Adrenal gland (tissue), 5 donors: ENCODE measurements around the gene C4BPB.

Source experiments
- POLR2A ChIP-seq, 2 donors: fragments of 450-650 bp; IDR thresholded peaks; one replicate each; pipeline ENCODE4 v1.6.1; 2017; ENCODE audit warnings: antibody characterized with exemption in 2 of 2, mild to moderate bottlenecking in 2 of 2, moderate library complexity in 1 of 2
- TF ChIP-seq, protein P1 (sequence below), 6 experiments: fragments of 450-650 bp in 4 of 6; fragments of 200-600 bp in 2 of 6; sonication (generic) in 1 of 6; IDR thresholded peaks; 1 replicate in 5 of 6; 2 replicates in 1 of 6; pipeline versions ENCODE4 v1.5.1 to v1.8.0; 2016 to 2021; ENCODE audit warnings: antibody characterized with exemption in 6 of 6, mild to moderate bottlenecking in 2 of 6, moderate library complexity in 1 of 6
- donor health status: DM: no; HTN: no; CAD: no.

GRCh38 chr1:207124389-207124788 lies 35.7 kb downstream of the C4BPB start:
- TF ChIP-seq, protein P1, sequence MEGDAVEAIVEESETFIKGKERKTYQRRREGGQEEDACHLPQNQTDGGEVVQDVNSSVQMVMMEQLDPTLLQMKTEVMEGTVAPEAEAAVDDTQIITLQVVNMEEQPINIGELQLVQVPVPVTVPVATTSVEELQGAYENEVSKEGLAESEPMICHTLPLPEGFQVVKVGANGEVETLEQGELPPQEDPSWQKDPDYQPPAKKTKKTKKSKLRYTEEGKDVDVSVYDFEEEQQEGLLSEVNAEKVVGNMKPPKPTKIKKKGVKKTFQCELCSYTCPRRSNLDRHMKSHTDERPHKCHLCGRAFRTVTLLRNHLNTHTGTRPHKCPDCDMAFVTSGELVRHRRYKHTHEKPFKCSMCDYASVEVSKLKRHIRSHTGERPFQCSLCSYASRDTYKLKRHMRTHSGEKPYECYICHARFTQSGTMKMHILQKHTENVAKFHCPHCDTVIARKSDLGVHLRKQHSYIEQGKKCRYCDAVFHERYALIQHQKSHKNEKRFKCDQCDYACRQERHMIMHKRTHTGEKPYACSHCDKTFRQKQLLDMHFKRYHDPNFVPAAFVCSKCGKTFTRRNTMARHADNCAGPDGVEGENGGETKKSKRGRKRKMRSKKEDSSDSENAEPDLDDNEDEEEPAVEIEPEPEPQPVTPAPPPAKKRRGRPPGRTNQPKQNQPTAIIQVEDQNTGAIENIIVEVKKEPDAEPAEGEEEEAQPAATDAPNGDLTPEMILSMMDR (IDR thresholded peaks at IDR 0.05) = no peak
- TF ChIP-seq POLR2A (IDR thresholded peaks at IDR 0.05) = no peak
